K562 (cell line): ENCODE data around the gene LY6G6C.

Experiments
- BRF2 ChIP-seq: IDR thresholded peaks from 3 replicates; pipeline ENCODE4 v1.6.1; 2011; ENCODE audit warnings: borderline replicate concordance, mild to moderate bottlenecking; ENCODE audit not compliant: insufficient read length, insufficient read depth
- CXXC5 ChIP-seq: fragments of 250-450 bp; sonication (Bioruptor Pico); IDR thresholded peaks from 2 replicates; pipeline ENCODE4 v1.8.0; 2022; ENCODE audit warnings: inconsistent platforms, mild to moderate bottlenecking, moderate library complexity
- ELF1 ChIP-seq: fragments of 200-800 bp; sonication (Bioruptor generic); IDR thresholded peaks from 2 replicates; pipeline ENCODE4 v1.6.1; 2016; ENCODE audit warnings: missing genetic modification characterization, missing compliant biosample characterization
- ELF4 ChIP-seq: fragments of 450-650 bp; formaldehyde crosslinking; IDR thresholded peaks from 2 replicates; pipeline ENCODE4 v1.4.0; 2022; ENCODE audit warnings: missing genetic modification characterization
- FOXA3 ChIP-seq, 2 experiments: fragments of 450-650 bp in 1 of 2; sonication (generic) in 1 of 2; formaldehyde crosslinking; IDR thresholded peaks in 1 of 2; conservative IDR thresholded peaks in 1 of 2; 2 replicates each; pipeline versions ENCODE4 v1.4.0 to v1.8.0; 2020 to 2022; ENCODE audit warnings: mild to moderate bottlenecking in 2 of 2, missing genetic modification reagents in 1 of 2
- GATA2 ChIP-seq: sonication (generic); formaldehyde crosslinking; IDR thresholded peaks from 2 replicates; pipeline ENCODE4 v1.4.0; 2020; ENCODE audit warnings: mild to moderate bottlenecking, missing genetic modification reagents
- GATAD2A ChIP-seq: fragments of 450-650 bp; IDR thresholded peaks from 2 replicates; pipeline ENCODE4 v1.6.1; 2017
- MAFF ChIP-seq: IDR thresholded peaks from 2 replicates; pipeline ENCODE4 v1.6.1; 2012; ENCODE audit warnings: low read length, improper control_type of control experiment
- POLR2A ChIP-seq: fragments of 450-650 bp; conservative IDR thresholded peaks from 2 replicates; pipeline ENCODE4 v1.6.1; 2016
- PREB ChIP-seq: sonication (generic); formaldehyde crosslinking; IDR thresholded peaks from 2 replicates; pipeline ENCODE4 v1.8.1; 2023; ENCODE audit warnings: mild to moderate bottlenecking, missing genetic modification reagents
- SETDB1 ChIP-seq: IDR thresholded peaks from one replicate; pipeline ENCODE4 v1.6.1; 2012; ENCODE audit warnings: low read length, control low read depth, inconsistent platforms
- ZBTB1 ChIP-seq: sonication (generic); formaldehyde crosslinking; IDR thresholded peaks from 2 replicates; pipeline ENCODE4 v1.8.1; 2023; ENCODE audit warnings: missing genetic modification reagents, low read depth, mild to moderate bottlenecking, borderline replicate concordance
- ZBTB17 ChIP-seq: fragments of 450-650 bp; formaldehyde crosslinking; IDR thresholded peaks from 2 replicates; pipeline ENCODE4 v1.4.0; 2020; ENCODE audit warnings: mild to moderate bottlenecking
- ZNF311 ChIP-seq: fragments of 250-450 bp; sonication (Bioruptor Pico); IDR thresholded peaks from 2 replicates; pipeline ENCODE4 v1.4.0; 2020; ENCODE audit warnings: mild to moderate bottlenecking, moderate library complexity

GRCh38 chr6:31705931-31706330, 15.6 kb downstream of the LY6G6C start:
- TF ChIP-seq GATA2 (no peak), ZBTB1 (no peak), ZBTB17 (CRISPR knock-in tag) (no peak), POLR2A (no peak), CXXC5 (CRISPR knock-in tag) (no peak), FOXA3 (CRISPR knock-in tag; conservative IDR thresholded peaks at IDR 0.05 in 1 of 2, IDR thresholded peaks at IDR 0.05 in 1 of 2) (no peak), MAFF (no peak), ELF4 (no peak), GATAD2A (no peak), BRF2 (no peak), PREB (CRISPR knock-in tag) (no peak), SETDB1 (no peak), ELF1 (tag) (no peak), ZNF311 (CRISPR knock-in tag) (no peak)
